Stimulated activated CD4-positive, alpha-beta T cell treated with anti-CD3 and anti-CD28 coated beads, Interleukin-4, amount 100 ng/mL, for 48 hours (primary cell): ENCODE measurements around the gene ARMC5.
"Not testable (repeated sequence)": the region's sequence is repeated elsewhere in the genome, so short reads cannot be mapped to it uniquely, and the experiment has no call there.

Source experiments
- DNase-seq, 2 donors: peaks; one replicate each; pipeline ENCODE4 v3.0.0-alpha.2; 2020; ENCODE audit warnings: low read depth in 2 of 2

Gene ARMC5

GRCh38 chr16:31477220-31478216 lies 18.2 kb downstream of the ARMC5 start:
- DNase-seq, result no peak

DNA sequence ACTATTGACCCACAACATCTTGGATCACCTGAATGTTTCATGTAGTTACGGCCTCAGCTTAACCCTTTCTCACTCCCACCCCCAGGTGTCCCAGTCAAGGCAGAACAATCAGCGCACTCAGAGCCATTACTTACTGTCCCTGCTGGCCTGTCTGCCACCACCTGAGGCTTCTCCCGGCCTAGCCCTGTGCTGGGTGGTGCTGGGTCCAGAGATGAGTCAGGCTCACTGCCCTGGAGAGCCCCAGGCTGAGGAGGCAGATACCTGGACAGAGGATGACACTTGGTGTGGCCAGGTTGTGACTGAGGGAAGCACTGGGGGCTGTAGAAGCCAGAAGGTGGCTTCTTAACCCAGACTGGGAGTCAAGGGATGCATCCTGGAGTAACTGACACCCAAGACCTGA lies 19.7 kb downstream of the ARMC5 start:
- no peak for DNase-seq

GRCh38 chr16:31479751-31480150 lies 20.4 kb downstream of the ARMC5 start:
- no peak for DNase-seq

GRCh38 chr16:31480851-31481536 lies 21.7 kb downstream of the ARMC5 start:
- DNase-seq, result no peak

GRCh38 chr16:31483081-31483480 lies 23.8 kb downstream of the ARMC5 start, which contains the start of gene SLC5A2:
SLC5A2 (plus strand) TSS chr16:31483123; CDS start chr16:31483137, 14 bp downstream.
- DNase-seq, result no peak

- DNase-seq, result not testable (repeated sequence)
Measured at GRCh38 chr16:31484048-31484447, 24.7 kb downstream of the ARMC5 start.

- no peak for DNase-seq
Measured at GRCh38 chr16:31484491-31485171, 25.3 kb downstream of the ARMC5 start.

DNA sequence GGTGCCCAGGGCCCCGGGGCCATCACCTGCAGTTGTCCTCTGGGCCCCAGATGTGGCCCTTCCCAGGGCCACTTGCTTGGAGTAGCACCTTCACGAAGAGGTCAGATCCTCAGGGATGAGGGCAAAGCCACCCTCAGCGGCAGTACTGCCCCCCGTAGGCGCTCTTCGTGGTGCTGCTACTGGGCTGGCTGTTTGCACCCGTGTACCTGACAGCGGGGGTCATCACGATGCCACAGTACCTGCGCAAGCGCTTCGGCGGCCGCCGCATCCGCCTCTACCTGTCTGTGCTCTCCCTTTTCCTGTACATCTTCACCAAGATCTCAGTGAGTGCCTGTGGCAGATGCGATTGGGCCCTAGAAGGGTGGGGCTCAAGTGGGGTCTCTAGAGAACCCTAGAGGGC lies 26.3 kb downstream of the ARMC5 start:
- no peak for DNase-seq

DNA sequence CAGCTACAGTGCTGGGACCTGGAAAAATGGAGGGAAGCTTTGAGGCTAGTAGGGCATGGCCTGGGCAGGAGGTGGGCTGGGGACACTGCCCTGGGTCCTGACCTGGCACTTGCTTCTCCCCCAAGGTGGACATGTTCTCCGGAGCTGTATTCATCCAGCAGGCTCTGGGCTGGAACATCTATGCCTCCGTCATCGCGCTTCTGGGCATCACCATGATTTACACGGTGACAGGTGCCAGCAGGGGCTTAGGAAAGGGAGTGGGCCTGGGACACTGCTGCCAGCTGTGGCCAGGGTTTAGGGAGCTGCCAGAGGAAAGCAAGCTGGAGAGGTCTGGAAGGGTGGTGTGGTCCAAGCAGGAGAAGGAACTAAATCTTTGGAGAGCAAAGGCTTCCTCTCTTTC lies 26.7 kb downstream of the ARMC5 start:
- no peak for DNase-seq

GRCh38 chr16:31487071-31487719 lies 27.9 kb downstream of the ARMC5 start:
- DNase-seq, result no peak

GRCh38 chr16:31487720-31488467 lies 28.6 kb downstream of the ARMC5 start:
- DNase-seq, result peak; percentile 38 to 58

GRCh38 chr16:31488468-31489297 lies 29.4 kb downstream of the ARMC5 start:
- no peak for DNase-seq

GRCh38 chr16:31489298-31489564 lies 29.9 kb downstream of the ARMC5 start:
- DNase-seq, result no peak

DNA sequence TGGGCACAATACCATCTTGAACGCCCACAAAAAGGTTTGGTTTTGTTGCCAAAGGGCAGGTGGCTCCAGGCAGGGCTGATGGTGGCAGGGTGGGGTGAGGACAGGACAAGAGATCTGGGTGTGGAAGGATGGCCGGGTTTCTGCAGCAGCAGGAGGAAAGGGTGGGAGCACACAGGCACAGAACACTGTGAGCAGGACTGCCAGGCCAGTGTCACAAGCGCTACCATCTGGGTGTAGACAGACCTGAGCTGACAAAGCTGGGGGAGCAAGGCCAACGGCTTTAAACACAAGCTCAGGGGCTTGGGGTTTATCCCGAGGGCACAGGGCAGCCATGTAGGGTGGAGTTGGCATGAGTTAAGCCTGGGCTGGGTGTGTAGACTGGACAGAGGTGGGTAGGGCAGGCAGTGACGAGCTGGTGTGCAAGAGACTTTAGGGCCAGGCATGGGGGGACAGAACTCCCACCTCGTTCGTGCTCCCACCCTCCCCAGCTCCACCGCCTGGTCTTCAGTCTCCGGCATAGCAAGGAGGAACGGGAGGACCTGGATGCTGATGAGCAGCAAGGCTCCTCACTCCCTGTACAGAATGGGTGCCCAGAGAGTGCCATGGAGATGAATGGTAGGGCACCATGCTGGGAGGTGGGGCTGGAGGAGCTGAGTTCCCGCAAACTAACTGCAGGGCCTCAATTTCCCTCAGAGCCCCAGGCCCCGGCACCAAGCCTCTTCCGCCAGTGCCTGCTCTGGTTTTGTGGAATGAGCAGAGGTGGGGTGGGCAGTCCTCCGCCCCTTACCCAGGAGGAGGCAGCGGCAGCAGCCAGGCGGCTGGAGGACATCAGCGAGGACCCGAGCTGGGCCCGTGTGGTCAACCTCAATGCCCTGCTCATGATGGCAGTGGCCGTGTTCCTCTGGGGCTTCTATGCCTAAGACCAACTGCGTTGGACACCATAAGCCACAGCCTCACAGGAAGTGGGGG lies 30.6 kb downstream of the ARMC5 start:
- no peak for DNase-seq

- DNase-seq, result no peak
Measured at GRCh38 chr16:31491778-31492418, 32.6 kb downstream of the ARMC5 start.

- DNase-seq, result no peak
Measured at GRCh38 chr16:31493506-31494125, 34.3 kb downstream of the ARMC5 start.

DNA sequence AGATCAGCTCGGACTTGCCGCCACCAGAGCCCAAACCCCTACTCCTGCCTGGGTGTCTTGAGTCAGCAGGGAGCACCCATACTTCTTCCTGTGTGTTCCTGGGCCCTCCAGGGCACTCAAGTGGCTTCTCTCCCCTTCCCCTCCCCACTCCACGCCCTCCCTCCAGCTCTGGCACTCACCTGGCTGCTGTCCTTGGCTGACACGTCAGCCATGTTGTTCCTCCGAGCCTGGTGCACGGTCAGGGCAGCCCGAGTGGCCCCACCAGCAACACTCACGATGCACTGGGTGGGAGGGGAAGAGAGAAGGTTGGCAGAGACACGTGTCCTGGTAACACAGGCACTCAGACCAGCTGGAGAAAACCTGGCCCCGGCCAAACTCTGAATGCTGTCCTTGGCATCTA lies 37.4 kb downstream of the ARMC5 start:
- no peak for DNase-seq

DNA sequence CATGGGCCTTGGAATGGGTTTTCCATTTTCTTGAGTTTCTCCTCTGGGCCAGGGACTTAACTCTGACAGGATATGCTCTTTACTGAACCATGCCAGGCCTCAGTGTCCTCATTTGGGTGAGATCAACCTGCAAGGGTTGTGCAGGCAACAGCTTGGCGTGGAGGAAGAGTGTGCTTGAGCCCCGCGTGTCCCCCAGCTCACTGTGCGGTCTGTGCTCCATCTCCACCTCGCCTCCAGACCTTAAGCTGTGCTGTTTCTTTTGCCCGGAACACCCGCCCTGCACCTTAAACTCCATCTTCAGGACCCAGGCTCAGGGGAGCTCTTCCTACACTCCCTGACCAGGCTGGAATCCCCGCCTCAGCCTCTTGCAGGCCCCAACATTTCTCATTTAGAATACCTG lies 39.2 kb downstream of the ARMC5 start:
- DNase-seq, result no peak
